Activated B cell treated with CpG ODN at 0.5 μM for 24 hours (primary cell): ENCODE data around the gene CELSR1. TPM values are rescaled to one million over a fixed set of nuclear protein-coding genes. Genes with fewer than 3 reads are reported as not detected.

ENCODE experiments used
- ATAC-seq: fragments of 200-7000 bp; cut with Tn5 transposase; one replicate; pipeline ENCODE4 v1.10.0; 2021; ENCODE audit warnings: low read depth, mild to moderate bottlenecking, moderate library complexity
- CTCF ChIA-PET: fragments of 350-600 bp; sonication (Branson Sonifier 250); formaldehyde crosslinking; loops from one replicate; lab custom pipeline; 2021; ENCODE audit warnings: antibody characterized with exemption; lab: Charles Lee
- POLR2A ChIA-PET: fragments of 350-600 bp; sonication (Branson Sonifier 250); formaldehyde crosslinking; loops from one replicate; lab custom pipeline; 2021; ENCODE audit warnings: antibody characterized with exemption; lab: Charles Lee
- DNase-seq: peaks from one replicate; pipeline ENCODE4 v3.0.0; 2022
- H3K27ac Mint-ChIP-seq: one replicate; pipeline ENCODE4 v1.8.0; 2020; ENCODE audit warnings: mixed read lengths
- H3K27me3 Mint-ChIP-seq: one replicate; pipeline ENCODE4 v1.8.0; 2021; ENCODE audit warnings: mixed read lengths
- H3K36me3 Mint-ChIP-seq: one replicate; pipeline ENCODE4 v1.8.0; 2021; ENCODE audit warnings: low read depth, mixed read lengths
- H3K4me1 Mint-ChIP-seq: one replicate; pipeline ENCODE4 v1.8.0; 2021; ENCODE audit warnings: mixed read lengths
- H3K4me3 Mint-ChIP-seq: one replicate; pipeline ENCODE4 v1.8.0; 2020; ENCODE audit warnings: mild to moderate bottlenecking, mixed read lengths
- H3K9me3 Mint-ChIP-seq: one replicate; pipeline ENCODE4 v1.8.0; 2020; ENCODE audit warnings: mixed read lengths
- CTCF ChIP-seq: fragments of 200-600 bp; IDR thresholded peaks from one replicate; pipeline ENCODE4 v1.8.0; 2022; ENCODE audit warnings: antibody characterized with exemption, mild to moderate bottlenecking
- intact Hi-C: fragments of 100-400 bp; cut with micrococcal nuclease; formaldehyde crosslinking; loops from one replicate; pipeline ENCODE4 v1.15.1; 2024
- total RNA-seq: library from RNA; stranded (reverse); gene quantifications from 2 replicates; pipeline ENCODE4 v1.2.3, GENCODE V29; 2022

Gene CELSR1
- total RNA-seq, 1 donor from 2014 or later: 12.3 TPM

- CTCF ChIA-PET: no interaction called here
- ATAC-seq: no peak
- Mint-ChIP-seq H3K4me3 (no peak overlapping the region), H3K36me3 (peaks cover 91% of the 10 kb centered on the region), H3K27me3 (no peaks in the 10 kb centered on the region), H3K27ac (no peak overlapping the region), H3K9me3 (no peaks in the 10 kb centered on the region), H3K4me1 (peaks cover 14% of the 10 kb centered on the region)
- DNase-seq: no peak
- no peak for TF ChIP-seq CTCF
- POLR2A ChIA-PET: no interaction called here
- intact Hi-C loops: no loop called here
Measured at GRCh38 chr22:46351131-46351735, 186.2 kb downstream of the CELSR1 start.

- Mint-ChIP-seq H3K4me1 (peaks cover 14% of the 10 kb centered on the region), H3K4me3 (no peak overlapping the region), H3K9me3 (no peaks in the 10 kb centered on the region), H3K36me3 (peaks cover 92% of the 10 kb centered on the region), H3K27me3 (no peaks in the 10 kb centered on the region), H3K27ac (no peak overlapping the region)
- no peak for TF ChIP-seq CTCF
- no peak for DNase-seq
- ChIA-PET POLR2A (no interaction called here), CTCF (no interaction called here)
- ATAC-seq: no peak
- intact Hi-C loops: no loop called here
Measured at GRCh38 chr22:46350646-46351045, 186.8 kb downstream of the CELSR1 start.

GRCh38 chr22:46350121-46350520, 187.3 kb downstream of the CELSR1 start:
- TF ChIP-seq CTCF: no peak
- Mint-ChIP-seq H3K4me1 (peaks cover 12% of the 10 kb centered on the region), H3K27ac (no peak overlapping the region), H3K9me3 (no peaks in the 10 kb centered on the region), H3K27me3 (no peaks in the 10 kb centered on the region), H3K36me3 (peaks cover 90% of the 10 kb centered on the region), H3K4me3 (no peak overlapping the region)
- DNase-seq (no peak), ATAC-seq (no peak)
- POLR2A ChIA-PET: no interaction called here
- CTCF ChIA-PET: no interaction called here
- intact Hi-C loops: no loop called here

GRCh38 chr22:46349681-46350080, 187.7 kb downstream of the CELSR1 start:
- Mint-ChIP-seq H3K27me3 (no peaks in the 10 kb centered on the region), H3K4me3 (no peak overlapping the region), H3K36me3 (peaks cover 92% of the 10 kb centered on the region), H3K9me3 (no peaks in the 10 kb centered on the region), H3K4me1 (peaks cover 12% of the 10 kb centered on the region), H3K27ac (no peak overlapping the region)
- DNase-seq: no peak
- POLR2A ChIA-PET: no interaction called here
- intact Hi-C loops: no loop called here
- no peak for TF ChIP-seq CTCF
- ATAC-seq: no peak
- CTCF ChIA-PET: no interaction called here

- no peak for ATAC-seq
- intact Hi-C loops: no loop called here
- POLR2A ChIA-PET: no interaction called here
- H3K27ac Mint-ChIP-seq: no peak overlapping the region
- no peak overlapping the region for H3K4me3 Mint-ChIP-seq
- no peak for DNase-seq
- H3K27me3 Mint-ChIP-seq: no peaks in the 10 kb centered on the region
- CTCF ChIA-PET: no interaction called here
- H3K9me3 Mint-ChIP-seq: no peaks in the 10 kb centered on the region
- no peak for TF ChIP-seq CTCF
- H3K36me3 Mint-ChIP-seq: peaks cover 92% of the 10 kb centered on the region
- peaks cover 12% of the 10 kb centered on the region for H3K4me1 Mint-ChIP-seq
Measured at GRCh38 chr22:46349238-46349637, 188.2 kb downstream of the CELSR1 start.
